ENCODE data around the gene STK11IP.

GRCh38 chr2:219567791-219568361 is 29.8 kb upstream of the STK11IP start:
- TF ChIP-seq ZNF274 (IDR thresholded peaks at IDR 0.05; ENCODE audit: low read depth, low read length) (no peak), SUZ12 (IDR thresholded peaks at IDR 0.05; ENCODE audit: extremely low read depth, insufficient read depth, insufficient read length) (no peak), YY1 (IDR thresholded peaks at IDR 0.05; ENCODE audit: insufficient read depth, insufficient read length) (no peak)

All from NT2/D1 (cell line).